HG03575 (cell line): ENCODE results near the gene PRKN.

Source experiments
- ATAC-seq: cut with Tn5 transposase; IDR thresholded peaks from one replicate; pipeline ENCODE4 v1.9.1; 2021; ENCODE audit not compliant: unreplicated experiment, insufficient number of reproducible peaks, low FRiP score; ENCODE audit errors: extremely low read depth

PRKN gene

GRCh38 chr6:162727322-162728182, at the start of gene PRKN, which contains the start of gene PACRG:
Gene PRKN, minus strand, starts transcription at chr6:162727766.
Gene PACRG, plus strand, starts transcription at chr6:162727974.
- ATAC-seq, result peak; percentile 88

GRCh38 chr6:162777091-162777490, 49.5 kb upstream of the PRKN start:
- no peak for ATAC-seq

DNA sequence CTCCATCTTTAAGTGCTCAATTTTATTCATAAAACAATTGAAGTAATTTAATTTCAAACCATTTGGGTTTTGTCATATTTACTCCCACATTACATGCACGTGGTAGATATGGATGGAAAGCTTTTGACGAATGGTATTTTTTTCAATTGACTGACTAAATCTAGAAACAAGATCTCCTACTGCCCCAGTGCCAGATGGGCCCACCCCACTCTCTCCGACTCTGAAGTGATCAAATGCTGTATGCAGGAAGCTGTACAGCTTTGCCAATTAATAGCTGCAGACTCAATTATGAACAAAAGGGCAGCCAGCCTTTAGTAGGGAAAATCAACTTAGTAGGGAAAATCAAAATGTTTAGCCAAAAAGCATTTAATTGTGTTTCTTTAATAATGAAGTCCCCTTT, 46.4 kb upstream of the PRKN start:
- no peak for ATAC-seq

DNA sequence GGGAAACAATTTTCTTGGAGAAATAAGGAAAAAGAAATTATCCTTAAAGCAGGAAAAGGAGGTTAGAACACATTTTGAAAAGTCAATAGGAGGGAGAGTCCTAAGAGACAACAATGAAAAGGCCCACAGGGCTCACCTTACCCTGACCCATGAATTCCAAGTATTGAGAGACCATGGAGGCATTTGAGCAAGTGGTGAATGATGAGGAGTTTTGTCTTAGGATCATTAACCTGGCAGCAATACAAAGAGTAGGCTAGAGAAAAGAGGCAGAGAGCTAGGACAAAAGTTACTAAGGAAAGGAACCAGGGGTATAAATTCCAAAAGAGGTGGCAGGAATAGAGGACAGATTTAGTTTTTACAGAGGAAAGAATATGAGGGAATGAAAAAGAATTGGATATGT, 44.9 kb upstream of the PRKN start:
- no peak for ATAC-seq

- no peak for ATAC-seq
Observed at GRCh38 chr6:162770955-162771354, 43.4 kb upstream of the PRKN start.

DNA sequence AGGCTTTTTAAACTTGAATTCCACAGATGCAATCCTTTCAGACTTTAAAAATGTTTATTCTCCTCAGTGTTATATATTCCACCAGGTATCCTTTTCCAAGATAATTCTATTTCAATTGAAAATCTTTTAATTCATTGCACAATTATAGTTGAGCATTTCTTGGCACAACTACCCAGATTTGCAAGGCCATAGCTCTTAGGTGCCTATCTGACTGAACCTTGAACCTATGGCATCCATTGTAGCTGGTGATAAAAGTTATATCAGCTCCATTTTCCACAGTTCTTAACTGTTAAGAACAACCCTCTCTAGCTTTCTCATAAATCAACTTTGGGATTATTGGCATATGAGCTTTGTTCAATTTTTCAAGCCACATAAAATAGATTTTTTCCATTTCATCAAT, 42.6 kb upstream of the PRKN start:
- ATAC-seq, result no peak

DNA sequence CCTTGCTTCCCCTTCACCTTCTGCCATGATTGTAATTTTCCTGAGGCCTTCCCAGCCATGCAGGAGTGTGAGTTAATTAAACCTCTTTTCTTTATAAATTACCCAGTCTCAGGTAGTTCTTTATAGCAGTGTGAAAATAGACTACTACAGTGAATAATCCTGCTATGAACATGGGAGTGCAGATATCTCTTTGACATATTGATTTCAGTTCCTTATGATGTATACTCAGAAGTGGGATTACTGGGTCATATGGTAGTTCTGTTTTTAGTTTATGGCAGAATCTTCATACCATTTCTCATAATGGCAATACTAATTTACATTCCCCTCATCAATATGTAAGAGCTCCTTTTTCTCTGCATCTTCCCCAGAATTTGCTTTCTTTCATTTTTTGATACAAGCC, 26.2 kb upstream of the PRKN start:
- no peak for ATAC-seq

DNA sequence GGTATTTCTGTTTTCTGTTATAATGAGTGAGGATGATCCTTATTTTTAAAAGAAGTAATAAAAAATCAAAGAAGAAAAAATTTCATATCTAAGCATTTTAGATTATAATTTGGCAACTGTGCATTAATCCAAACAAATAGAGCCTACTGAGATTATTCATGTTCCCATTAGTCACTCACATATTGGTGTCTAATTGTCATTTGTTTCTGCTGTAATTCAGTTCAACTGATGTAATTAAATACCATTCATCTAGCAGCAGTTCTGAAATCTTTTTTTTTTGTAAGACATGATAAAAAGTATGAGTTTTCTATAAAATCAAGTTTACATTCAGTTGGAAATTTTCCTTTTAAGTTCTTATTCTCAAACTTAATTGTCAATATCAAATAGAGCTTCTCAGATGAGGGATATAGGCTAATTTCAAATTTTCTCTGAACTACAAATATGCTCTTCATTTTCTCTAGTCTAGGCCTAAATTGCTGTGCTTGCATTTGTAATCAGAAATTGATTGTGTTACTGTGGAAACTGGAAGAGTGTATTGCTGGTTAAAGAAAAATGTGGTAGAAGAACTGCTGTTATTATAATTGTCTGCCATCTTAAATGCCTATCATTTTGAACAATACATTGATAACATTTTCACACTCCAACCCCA, 23.8 kb upstream of the PRKN start:
- ATAC-seq, result no peak

DNA sequence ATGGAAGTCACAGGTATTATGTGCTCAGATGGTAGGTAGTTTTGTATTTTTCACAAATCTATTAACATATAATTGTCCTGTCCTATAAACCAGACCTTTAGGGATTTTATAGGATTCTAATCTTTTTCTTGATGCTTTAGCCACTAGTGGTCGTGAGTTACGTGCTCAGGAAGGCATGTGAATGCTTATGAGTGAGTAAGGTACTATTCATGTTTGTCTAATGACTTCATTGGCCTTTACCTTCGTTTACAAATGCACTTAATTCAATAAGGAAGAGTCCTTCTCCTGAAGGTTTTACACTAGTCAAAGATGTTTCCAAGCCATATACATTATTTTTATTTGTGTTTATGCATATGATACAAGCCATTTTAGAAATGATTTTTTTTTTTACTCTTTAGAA, 23.2 kb upstream of the PRKN start:
- ATAC-seq, result no peak

DNA sequence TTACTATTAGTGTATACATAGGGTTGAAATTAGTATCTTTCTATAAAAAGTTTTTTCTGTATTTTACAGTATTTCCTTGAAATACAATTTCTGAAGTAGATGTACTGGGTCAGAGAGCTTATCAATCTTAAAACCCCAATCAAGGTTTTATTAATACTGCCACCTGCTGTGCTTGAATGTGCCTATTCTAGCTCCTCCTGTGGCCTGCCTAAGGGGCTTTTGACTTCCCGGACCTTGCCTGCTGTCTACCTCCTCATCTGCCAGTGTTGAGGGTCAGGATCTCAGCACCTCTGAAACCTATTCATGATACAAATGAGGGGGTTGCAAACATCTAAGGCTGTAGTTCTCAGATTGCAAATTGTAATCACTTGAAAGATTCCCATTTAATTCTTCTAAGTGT, 9.4 kb upstream of the PRKN start:
- no peak for ATAC-seq

DNA sequence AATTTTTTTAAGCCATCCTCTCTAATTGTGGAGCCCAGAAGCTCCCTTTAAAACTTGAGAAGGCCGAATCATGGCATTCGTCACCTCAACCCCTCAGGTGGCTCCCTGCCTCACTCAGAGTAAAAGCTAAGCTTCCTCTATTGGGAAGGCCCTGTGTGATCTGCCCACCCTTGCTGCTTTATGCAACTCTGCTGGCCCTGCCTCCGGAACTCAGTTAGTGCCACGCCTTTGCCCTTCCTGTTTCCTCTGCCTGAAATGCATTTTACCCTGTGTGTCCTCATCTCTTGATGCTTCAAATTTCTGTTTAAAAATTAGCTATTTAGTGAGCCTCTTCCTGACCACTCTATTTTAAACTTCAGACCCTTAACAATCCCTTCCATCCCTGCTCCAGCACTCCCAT, 5.9 kb upstream of the PRKN start:
- ATAC-seq, result no peak

DNA sequence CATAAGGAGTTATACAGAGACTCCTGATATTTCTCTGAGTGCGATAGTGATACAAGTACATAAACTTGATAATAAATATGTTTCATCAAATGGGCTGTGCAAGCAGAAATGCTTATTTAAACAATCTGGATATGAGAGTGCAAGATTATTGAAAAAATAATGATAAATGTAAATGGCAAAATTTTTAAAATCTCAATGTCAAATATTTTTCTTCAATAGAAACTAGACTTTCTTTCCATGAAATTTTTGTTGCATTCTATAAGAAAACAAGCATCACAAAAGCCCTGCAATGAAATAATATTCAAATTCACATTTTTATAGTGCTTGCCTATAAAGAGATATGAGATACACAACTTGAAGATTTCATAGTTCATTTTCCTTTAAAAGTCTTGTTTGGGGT, 2.9 kb upstream of the PRKN start:
- no peak for ATAC-seq

GRCh38 chr6:162728706-162729105, 1.1 kb upstream of the PRKN start:
- ATAC-seq, result no peak

GRCh38 chr6:162728197-162728596, 631 bp upstream of the PRKN start:
- ATAC-seq, result no peak

DNA sequence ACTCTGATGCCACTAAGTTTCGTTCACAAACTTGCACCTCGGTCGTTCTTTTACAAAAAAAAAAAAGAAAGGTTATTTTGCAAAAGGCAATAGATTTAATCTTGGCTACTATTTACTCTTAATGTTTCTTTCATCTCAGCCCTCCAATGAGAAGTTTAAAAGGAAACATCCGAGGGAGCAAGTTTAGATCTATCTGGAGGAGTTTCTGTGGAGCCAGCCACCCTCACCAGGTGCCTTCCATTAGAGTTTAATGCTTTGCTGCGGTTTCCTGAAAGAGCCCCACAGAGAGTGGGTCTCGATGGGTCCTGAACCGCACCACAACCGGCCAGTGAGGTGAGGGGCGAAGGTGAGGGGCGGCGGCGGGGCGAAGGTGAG, 632 bp downstream of the PRKN start:
- ATAC-seq, result no peak

DNA sequence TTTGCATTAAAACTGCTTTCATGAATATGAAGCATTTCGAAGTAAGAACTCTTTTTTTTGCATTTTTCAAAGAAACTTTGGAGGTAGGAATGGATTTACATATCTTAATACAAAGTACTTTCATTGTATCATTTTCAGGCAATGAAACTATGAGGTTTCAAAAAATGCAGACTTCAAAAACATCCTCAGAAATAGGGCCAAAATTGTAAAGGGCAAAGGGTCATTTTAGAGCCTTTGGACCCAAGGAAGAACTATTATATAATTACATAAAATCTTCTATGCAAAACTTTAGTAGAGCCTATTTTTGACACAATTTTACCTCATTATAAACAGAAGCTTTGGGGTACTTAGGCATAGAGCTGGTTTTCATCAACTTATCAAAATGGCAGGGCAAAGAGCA, 4.9 kb downstream of the PRKN start:
- no peak for ATAC-seq

- ATAC-seq, result no peak
Observed at GRCh38 chr6:162722226-162722625, 5.3 kb downstream of the PRKN start.

DNA sequence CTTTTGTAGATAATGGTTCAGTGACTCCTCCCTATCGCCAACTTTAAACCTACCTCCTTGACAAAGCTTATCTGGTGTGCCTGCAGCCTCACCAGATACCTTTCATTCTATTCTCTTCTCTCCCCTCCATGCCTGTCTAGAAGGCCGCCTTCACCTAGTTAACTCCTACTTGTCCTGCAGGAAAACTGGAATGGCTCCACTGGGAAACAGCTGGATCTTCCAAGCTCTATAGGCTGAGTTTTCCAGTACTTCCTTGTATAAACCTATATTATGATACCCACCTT, 6.2 kb downstream of the PRKN start:
- ATAC-seq, result no peak

DNA sequence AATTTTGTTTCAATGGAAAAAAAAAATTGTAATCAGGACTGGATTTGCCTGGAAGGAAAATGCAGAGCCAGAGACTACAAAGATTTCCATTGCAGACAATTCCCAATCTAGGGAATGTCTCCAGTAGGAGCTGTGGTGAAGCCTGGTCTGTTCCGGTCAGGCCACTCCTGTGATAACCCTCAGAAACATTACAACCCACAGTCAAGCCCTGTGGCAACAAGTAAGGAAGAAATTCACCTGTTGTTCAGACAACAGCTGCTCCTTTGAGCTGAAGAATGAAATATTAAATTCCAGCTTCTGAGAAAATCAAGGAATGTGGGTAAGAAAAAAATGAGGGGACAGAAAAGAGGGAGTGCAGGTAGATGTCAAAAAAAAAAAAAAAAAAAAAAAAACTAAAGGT, 8.0 kb downstream of the PRKN start:
- ATAC-seq, result no peak

DNA sequence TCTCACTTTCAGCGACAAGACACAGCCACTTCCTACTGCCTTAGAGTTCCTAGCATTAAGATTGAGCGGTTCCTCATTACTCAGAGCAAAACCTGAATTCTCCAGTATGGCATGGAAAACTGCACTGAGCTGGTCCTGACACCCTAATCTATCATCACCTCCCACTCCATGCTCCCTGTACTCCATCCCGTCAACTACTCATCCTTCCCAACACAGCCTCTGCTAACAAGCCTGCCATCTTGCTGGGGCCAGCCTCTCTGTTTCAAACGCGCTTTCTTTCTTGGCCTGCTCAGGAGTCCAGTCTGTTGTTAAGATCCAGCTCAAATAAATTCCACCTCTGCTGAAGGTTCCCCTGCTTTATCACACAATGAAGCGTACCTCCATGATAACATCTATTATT, 12.0 kb downstream of the PRKN start:
- ATAC-seq, result no peak
